Measurements from ENCODE around the gene RASSF3. TPM values are rescaled to one million over a fixed set of nuclear protein-coding genes. Genes with fewer than 3 reads are reported as not detected.

RASSF3 gene
- total and polyA plus RNA-seq, 4 donors: 9.4 to 18.7 (median 10.9) TPM

DNA sequence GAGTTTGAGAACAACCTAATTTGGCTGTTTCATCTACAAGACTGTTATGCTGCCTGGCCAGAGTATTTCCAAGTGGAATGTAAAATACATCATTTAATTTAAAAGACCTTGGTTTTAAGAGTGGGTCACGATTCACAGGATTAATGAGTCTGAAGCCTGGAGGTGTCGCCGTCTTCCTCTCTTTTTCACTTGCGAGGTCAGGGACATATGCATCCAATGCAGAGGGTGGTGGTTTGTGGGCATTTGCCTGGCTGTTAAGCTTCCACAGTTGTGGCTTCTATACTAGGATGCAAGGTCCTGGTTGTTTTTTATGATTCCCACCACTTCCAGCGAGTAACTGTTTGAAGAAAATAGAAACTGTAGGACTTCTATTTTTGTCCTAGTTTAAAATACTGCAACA, 22.8 kb upstream of the RASSF3 start:
- Histone ChIP-seq H3K27me3 (ENCODE audit: control insufficient read depth, insufficient read depth, low read length) (no peaks in the 10 kb centered on the region), H3K36me3 (ENCODE audit: control insufficient read depth, insufficient read depth, low read length) (no peaks in the 10 kb centered on the region), H3K27ac (ENCODE audit: low read depth, low read length) (no peak overlapping the region), H3K4me1 (ENCODE audit: control insufficient read depth, insufficient read depth, low read length) (no peaks in the 10 kb centered on the region), H3K9me3 (ENCODE audit: control insufficient read depth, insufficient read depth, low read length) (no peaks in the 10 kb centered on the region), H3K4me3 (ENCODE audit: low read depth, low read length) (no peak overlapping the region)
- no CpG with 5 or more reads among the region's 5 CpGs for WGBS (ENCODE audit: insufficient coverage)
- DNase-seq (ENCODE audit: low read depth in 4 of 6, low spot score in 6 of 6): no peak

GRCh38 chr12:64590183-64590582, 20.1 kb upstream of the RASSF3 start:
- DNase-seq (ENCODE audit: low read depth in 4 of 6, low spot score in 6 of 6): no peak
- Histone ChIP-seq H3K27ac (ENCODE audit: low read depth, low read length) (no peak overlapping the region), H3K9me3 (ENCODE audit: control insufficient read depth, insufficient read depth, low read length) (no peaks in the 10 kb centered on the region), H3K4me1 (ENCODE audit: control insufficient read depth, insufficient read depth, low read length) (no peaks in the 10 kb centered on the region), H3K4me3 (ENCODE audit: low read depth, low read length) (no peak overlapping the region), H3K27me3 (ENCODE audit: control insufficient read depth, insufficient read depth, low read length) (no peaks in the 10 kb centered on the region), H3K36me3 (ENCODE audit: control insufficient read depth, insufficient read depth, low read length) (no peaks in the 10 kb centered on the region)
- no CpG with 5 or more reads among the region's 1 CpG for WGBS (ENCODE audit: insufficient coverage)

- no peaks in the 10 kb centered on the region for H3K36me3 ChIP-seq (ENCODE audit: control insufficient read depth, insufficient read depth, low read length)
- no peaks in the 10 kb centered on the region for H3K9me3 ChIP-seq (ENCODE audit: control insufficient read depth, insufficient read depth, low read length)
- DNase-seq (ENCODE audit: low read depth in 4 of 6, low spot score in 6 of 6): no peak
- H3K4me1 ChIP-seq (ENCODE audit: control insufficient read depth, insufficient read depth, low read length): no peaks in the 10 kb centered on the region
- H3K27me3 ChIP-seq (ENCODE audit: control insufficient read depth, insufficient read depth, low read length): no peaks in the 10 kb centered on the region
- WGBS (ENCODE audit: insufficient coverage): 74% methylated on average over 2 of the region's 6 CpGs
- no peak overlapping the region for H3K27ac ChIP-seq (ENCODE audit: low read depth, low read length)
- no peak overlapping the region for H3K4me3 ChIP-seq (ENCODE audit: low read depth, low read length)
Measured at GRCh38 chr12:64595863-64596793, 14.2 kb upstream of the RASSF3 start.

- Histone ChIP-seq H3K27me3 (ENCODE audit: control insufficient read depth, insufficient read depth, low read length) (no peaks in the 10 kb centered on the region), H3K27ac (ENCODE audit: low read depth, low read length) (no peak overlapping the region), H3K36me3 (ENCODE audit: control insufficient read depth, insufficient read depth, low read length) (no peaks in the 10 kb centered on the region), H3K4me1 (ENCODE audit: control insufficient read depth, insufficient read depth, low read length) (no peaks in the 10 kb centered on the region), H3K4me3 (ENCODE audit: low read depth, low read length) (no peak overlapping the region), H3K9me3 (ENCODE audit: control insufficient read depth, insufficient read depth, low read length) (no peaks in the 10 kb centered on the region)
- DNase-seq (ENCODE audit: low read depth in 4 of 6, low spot score in 6 of 6): no peak
- WGBS (ENCODE audit: insufficient coverage): no CpG with 5 or more reads among the region's 4 CpGs
Measured at GRCh38 chr12:64598831-64599230, 11.5 kb upstream of the RASSF3 start.

DNA sequence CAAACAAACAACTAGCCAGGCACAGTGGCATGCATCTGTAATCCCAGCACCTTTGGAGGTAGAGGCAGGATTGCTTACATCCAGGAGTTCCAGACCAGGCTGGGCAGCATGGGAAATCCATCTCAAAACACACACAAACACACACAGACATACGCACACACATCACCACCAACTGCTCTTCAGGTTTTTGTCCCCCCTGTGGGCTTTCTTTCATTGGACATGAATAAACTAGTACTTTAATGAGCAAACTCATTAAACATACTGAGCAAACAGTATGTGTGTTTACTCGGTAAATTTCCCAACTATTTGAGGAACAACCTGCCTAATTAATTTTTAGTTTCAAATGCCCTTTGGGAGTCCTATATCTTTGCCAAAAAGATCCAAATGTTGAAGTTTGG, 10.1 kb upstream of the RASSF3 start:
- no peaks in the 10 kb centered on the region for H3K9me3 ChIP-seq (ENCODE audit: control insufficient read depth, insufficient read depth, low read length)
- 80% methylated on average over 1 of the region's 2 CpGs for WGBS (ENCODE audit: insufficient coverage)
- no peaks in the 10 kb centered on the region for H3K36me3 ChIP-seq (ENCODE audit: control insufficient read depth, insufficient read depth, low read length)
- no peaks in the 10 kb centered on the region for H3K27me3 ChIP-seq (ENCODE audit: control insufficient read depth, insufficient read depth, low read length)
- H3K27ac ChIP-seq (ENCODE audit: low read depth, low read length): no peak overlapping the region
- H3K4me3 ChIP-seq (ENCODE audit: low read depth, low read length): no peak overlapping the region
- DNase-seq (ENCODE audit: low read depth in 4 of 6, low spot score in 6 of 6): peak in 2 of 6 donors; percentile 19 to 40
- no peaks in the 10 kb centered on the region for H3K4me1 ChIP-seq (ENCODE audit: control insufficient read depth, insufficient read depth, low read length)

GRCh38 chr12:64603183-64603841, 7.0 kb upstream of the RASSF3 start:
- no peaks in the 10 kb centered on the region for H3K36me3 ChIP-seq (ENCODE audit: control insufficient read depth, insufficient read depth, low read length)
- no peak overlapping the region for H3K4me3 ChIP-seq (ENCODE audit: low read depth, low read length)
- 100% methylated on average over 1 of the region's 4 CpGs for whole genome bisulfite sequencing (ENCODE audit: insufficient coverage)
- no peak for DNase-seq (ENCODE audit: low read depth in 4 of 6, low spot score in 6 of 6)
- no peak overlapping the region for H3K27ac ChIP-seq (ENCODE audit: low read depth, low read length)
- no peaks in the 10 kb centered on the region for H3K27me3 ChIP-seq (ENCODE audit: control insufficient read depth, insufficient read depth, low read length)
- no peaks in the 10 kb centered on the region for H3K9me3 ChIP-seq (ENCODE audit: control insufficient read depth, insufficient read depth, low read length)
- H3K4me1 ChIP-seq (ENCODE audit: control insufficient read depth, insufficient read depth, low read length): no peaks in the 10 kb centered on the region

DNA sequence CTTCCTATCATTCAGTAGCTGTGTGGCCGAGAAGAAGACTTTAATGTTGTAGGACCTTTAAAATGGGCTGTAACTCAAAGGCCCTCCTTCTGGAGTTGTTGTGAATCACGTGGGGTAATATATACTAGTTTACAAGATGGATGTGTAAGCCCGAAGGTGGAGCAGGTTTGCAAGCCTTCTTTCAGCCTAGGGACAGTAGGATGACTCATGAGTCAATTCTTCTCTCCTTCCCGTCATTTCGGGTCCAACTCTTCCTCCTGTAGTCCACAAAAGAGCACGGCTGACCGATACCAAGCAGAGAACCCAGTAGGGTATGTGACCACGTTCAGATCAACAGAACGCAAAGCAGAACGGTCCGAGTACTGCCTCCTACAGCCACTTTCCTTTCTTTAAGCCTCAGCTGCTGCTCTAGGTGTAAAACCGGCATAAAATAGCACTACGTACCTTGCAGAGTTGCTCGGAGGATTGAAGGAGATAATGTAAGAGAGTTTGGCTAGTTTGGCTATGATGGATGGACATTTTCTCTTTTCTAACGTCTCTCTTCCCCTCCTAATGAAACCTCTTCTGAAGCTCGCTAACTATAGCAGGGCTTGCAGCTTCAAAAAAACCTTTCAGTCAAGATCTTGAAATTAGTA, 1.3 kb upstream of the RASSF3 start:
- no peaks in the 10 kb centered on the region for H3K9me3 ChIP-seq (ENCODE audit: control insufficient read depth, insufficient read depth, low read length)
- peak overlapping the region; percentile 71 for H3K27ac ChIP-seq (ENCODE audit: low read depth, low read length)
- H3K4me3 ChIP-seq (ENCODE audit: low read depth, low read length): peak overlapping the region; percentile 60
- 18% methylated on average over 2 of the region's 16 CpGs for WGBS (ENCODE audit: insufficient coverage)
- H3K4me1 ChIP-seq (ENCODE audit: control insufficient read depth, insufficient read depth, low read length): peaks cover 15% of the 10 kb centered on the region
- DNase-seq (ENCODE audit: low read depth in 4 of 6, low spot score in 6 of 6): peak in 3 of 6 donors; percentile 25 to 34 (median 29)
- H3K36me3 ChIP-seq (ENCODE audit: control insufficient read depth, insufficient read depth, low read length): no peaks in the 10 kb centered on the region
- peaks cover 16% of the 10 kb centered on the region for H3K27me3 ChIP-seq (ENCODE audit: control insufficient read depth, insufficient read depth, low read length)

- no peak for DNase-seq (ENCODE audit: low read depth in 4 of 6, low spot score in 6 of 6)
- 0% methylated on average over 7 of the region's 15 CpGs for WGBS (ENCODE audit: insufficient coverage)
- peak overlapping the region; percentile 71 for H3K27ac ChIP-seq (ENCODE audit: low read depth, low read length)
Measured at GRCh38 chr12:64609536-64610078, 688 bp upstream of the RASSF3 start.

GRCh38 chr12:64610660-64611340, 505 bp downstream of the RASSF3 start:
- Histone ChIP-seq H3K27ac (ENCODE audit: low read depth, low read length) (peak overlapping the region; percentile 52), H3K4me1 (ENCODE audit: control insufficient read depth, insufficient read depth, low read length) (peaks cover 15% of the 10 kb centered on the region), H3K4me3 (ENCODE audit: low read depth, low read length) (peak overlapping the region; percentile 58), H3K36me3 (ENCODE audit: control insufficient read depth, insufficient read depth, low read length) (no peaks in the 10 kb centered on the region), H3K27me3 (ENCODE audit: control insufficient read depth, insufficient read depth, low read length) (peaks cover 16% of the 10 kb centered on the region), H3K9me3 (ENCODE audit: control insufficient read depth, insufficient read depth, low read length) (no peaks in the 10 kb centered on the region)
- WGBS (ENCODE audit: insufficient coverage): 0% methylated on average over 59 of the region's 60 CpGs
- DNase-seq (ENCODE audit: low read depth in 4 of 6, low spot score in 6 of 6): peak in 1 of 6 donors; percentile 65

More at GRCh38 chr12:64609536-64610078, 688 bp upstream of the RASSF3 start:
- Histone ChIP-seq H3K4me3 (ENCODE audit: low read depth, low read length) (peak overlapping the region; percentile 60), H3K4me1 (ENCODE audit: control insufficient read depth, insufficient read depth, low read length) (peaks cover 15% of the 10 kb centered on the region), H3K9me3 (ENCODE audit: control insufficient read depth, insufficient read depth, low read length) (no peaks in the 10 kb centered on the region), H3K27me3 (ENCODE audit: control insufficient read depth, insufficient read depth, low read length) (peaks cover 16% of the 10 kb centered on the region), H3K36me3 (ENCODE audit: control insufficient read depth, insufficient read depth, low read length) (no peaks in the 10 kb centered on the region)
